GM19467 (cell line): ENCODE data around the gene TMEM255B.
"Not testable (repeated sequence)": the region's sequence is repeated elsewhere in the genome, so short reads cannot be mapped to it uniquely, and the experiment has no call there.

ENCODE experiments used
- ATAC-seq: cut with Tn5 transposase; IDR thresholded peaks from one replicate; pipeline ENCODE4 v1.9.1; 2021; ENCODE audit warnings: mild to moderate bottlenecking, moderate library complexity; ENCODE audit not compliant: unreplicated experiment

TMEM255B gene

GRCh38 chr13:113748101-113748861, 10.7 kb upstream of the TMEM255B start:
- no peak for ATAC-seq

- no peak for ATAC-seq
These were observed 10.1 kb upstream of the TMEM255B start for GRCh38 chr13:113748862-113749451.

GRCh38 chr13:113749507-113749906, 9.5 kb upstream of the TMEM255B start:
- ATAC-seq, result no peak

- ATAC-seq, result no peak
These were observed 9.1 kb upstream of the TMEM255B start for GRCh38 chr13:113749967-113750366.

GRCh38 chr13:113750554-113751399, 8.2 kb upstream of the TMEM255B start:
- ATAC-seq, result no peak

- ATAC-seq, result no peak
These were observed 7.5 kb upstream of the TMEM255B start for GRCh38 chr13:113751491-113751890.

- not testable (repeated sequence) for ATAC-seq
These were observed 6.6 kb upstream of the TMEM255B start for GRCh38 chr13:113752211-113752986.

- no peak for ATAC-seq
These were observed 5.9 kb upstream of the TMEM255B start for GRCh38 chr13:113753171-113753570.

- ATAC-seq, result no peak
These were observed 4.8 kb upstream of the TMEM255B start for GRCh38 chr13:113754242-113754641.

- no peak for ATAC-seq
These were observed 4.3 kb upstream of the TMEM255B start for GRCh38 chr13:113754691-113755090.

GRCh38 chr13:113756441-113757097, 2.5 kb upstream of the TMEM255B start:
- ATAC-seq, result no peak

- ATAC-seq, result no peak
These were observed 605 bp downstream of the TMEM255B start for GRCh38 chr13:113759525-113760137.

GRCh38 chr13:113761136-113761535, 2.1 kb downstream of the TMEM255B start:
- no peak for ATAC-seq

GRCh38 chr13:113762075-113762474, 3.0 kb downstream of the TMEM255B start:
- no peak for ATAC-seq

- no peak for ATAC-seq
These were observed 3.5 kb downstream of the TMEM255B start for GRCh38 chr13:113762538-113762937.

GRCh38 chr13:113763254-113763653, 4.2 kb downstream of the TMEM255B start:
- no peak for ATAC-seq

- no peak for ATAC-seq
These were observed 5.2 kb downstream of the TMEM255B start for GRCh38 chr13:113763961-113764792.

GRCh38 chr13:113764793-113765563, 6.0 kb downstream of the TMEM255B start:
- ATAC-seq, result no peak
